Measurements from ENCODE around the gene ADGRV1.

DNA sequence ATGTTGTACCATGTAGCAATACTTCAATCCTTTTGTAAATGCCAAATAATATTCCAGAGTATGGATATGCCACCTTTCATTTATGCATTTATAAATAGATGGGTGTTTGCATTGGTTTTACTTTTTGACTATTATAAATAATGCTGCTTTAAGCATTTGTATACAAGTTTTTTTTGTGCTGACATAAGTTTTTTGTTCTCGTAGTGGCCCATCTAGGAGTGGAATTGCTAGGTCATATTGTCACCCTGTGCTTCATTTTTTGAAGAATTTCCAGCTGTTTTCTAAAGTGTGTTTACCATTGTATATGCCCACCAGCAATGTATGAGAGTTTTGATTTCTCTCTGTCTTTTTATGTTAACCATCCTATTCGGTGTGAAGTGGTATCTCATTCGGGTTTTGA is 6.9 kb downstream of the ADGRV1 start:
- TF ChIP-seq NFRKB (IDR thresholded peaks at IDR 0.05): no peak
- TF ChIP-seq L3MBTL2 (conservative IDR thresholded peaks at IDR 0.05): no peak
- TF ChIP-seq ZNF384 (IDR thresholded peaks at IDR 0.05): no peak
- no peak for TF ChIP-seq BHLHE40 (IDR thresholded peaks at IDR 0.05; ENCODE audit: borderline replicate concordance)
- TF ChIP-seq, protein P1, sequence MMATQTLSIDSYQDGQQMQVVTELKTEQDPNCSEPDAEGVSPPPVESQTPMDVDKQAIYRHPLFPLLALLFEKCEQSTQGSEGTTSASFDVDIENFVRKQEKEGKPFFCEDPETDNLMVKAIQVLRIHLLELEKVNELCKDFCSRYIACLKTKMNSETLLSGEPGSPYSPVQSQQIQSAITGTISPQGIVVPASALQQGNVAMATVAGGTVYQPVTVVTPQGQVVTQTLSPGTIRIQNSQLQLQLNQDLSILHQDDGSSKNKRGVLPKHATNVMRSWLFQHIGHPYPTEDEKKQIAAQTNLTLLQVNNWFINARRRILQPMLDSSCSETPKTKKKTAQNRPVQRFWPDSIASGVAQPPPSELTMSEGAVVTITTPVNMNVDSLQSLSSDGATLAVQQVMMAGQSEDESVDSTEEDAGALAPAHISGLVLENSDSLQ (IDR thresholded peaks at IDR 0.05): no peak
- TF ChIP-seq HDGF (IDR thresholded peaks at IDR 0.05; ENCODE audit: borderline replicate concordance): no peak
- no peak for TF ChIP-seq ARNT (IDR thresholded peaks at IDR 0.05)
- TF ChIP-seq SP1 (IDR thresholded peaks at IDR 0.05): no peak
- TF ChIP-seq ELF4 (IDR thresholded peaks at IDR 0.05): no peak
- TF ChIP-seq FOXK2 (IDR thresholded peaks at IDR 0.05): no peak
